T-cell (primary cell): ENCODE results near the gene LSMEM2. TPM values are rescaled to one million over a fixed set of nuclear protein-coding genes. Genes with fewer than 3 reads are reported as not detected.

Source experiments
- ATAC-seq, 4 experiments: fragments of 200-7000 bp in 3 of 4; fragments of 150-1000 bp in 1 of 4; cut with Tn5 transposase; replicated peaks in 1 of 4; 1 replicate in 3 of 4; 2 replicates in 1 of 4; pipeline ENCODE4 v1.10.0; 2021; ENCODE audit warnings: moderate library complexity in 3 of 4, mild to moderate bottlenecking in 2 of 4, moderate number of reproducible peaks in 1 of 4
- CTCF ChIA-PET, 2 donors: fragments of 300-600 bp; sonication (Branson Sonifier 250); formaldehyde crosslinking; loops; one replicate each; lab custom pipeline; 2022; ENCODE audit warnings: antibody characterized with exemption in 2 of 2; lab: Charles Lee
- POLR2A ChIA-PET, 2 donors: fragments of 300-600 bp; sonication (Branson Sonifier 250); formaldehyde crosslinking; loops; one replicate each; lab custom pipeline; 2022; ENCODE audit warnings: antibody characterized with exemption in 2 of 2; lab: Charles Lee
- DNase-seq, 35 experiments: peaks; one replicate each; pipeline versions ENCODE4 v3.0.0 to v3.0.0-alpha.2; 2013 to 2023
- H3K27ac ChIP-seq: one replicate; pipeline ENCODE4 v1.5.1; 2013; ENCODE audit warnings: low read length
- H3K27me3 ChIP-seq, 2 experiments: replicated peaks in 1 of 2; 1 replicate in 1 of 2; 2 replicates in 1 of 2; pipeline versions ENCODE4 v1.6.1 to v1.7.0; 2013; ENCODE audit warnings: low read length in 1 of 2, mixed read lengths in 1 of 2; ENCODE audit not compliant: control insufficient read depth in 2 of 2, insufficient read depth in 2 of 2; ENCODE audit errors: extremely low read depth in 1 of 2
- H3K36me3 ChIP-seq, 2 donors: 1 replicate in 1 of 2; 2 replicates in 1 of 2; pipeline versions ENCODE4 v1.6.1 to v1.7.0; 2013; ENCODE audit warnings: low read length in 1 of 2; ENCODE audit not compliant: control insufficient read depth in 2 of 2, insufficient read depth in 1 of 2; ENCODE audit errors: extremely low read depth in 1 of 2
- H3K4me1 ChIP-seq, 2 experiments: 1 replicate in 1 of 2; 2 replicates in 1 of 2; pipeline versions ENCODE4 v1.6.1 to v1.7.0; 2013; ENCODE audit warnings: low read length in 2 of 2, mixed read lengths in 1 of 2; ENCODE audit not compliant: insufficient read depth in 2 of 2, control insufficient read depth in 1 of 2; ENCODE audit errors: extremely low read depth in 1 of 2
- H3K4me3 ChIP-seq, 2 donors: 1 replicate in 1 of 2; 2 replicates in 1 of 2; pipeline versions ENCODE4 v1.5.1 to v1.7.0; 2013; ENCODE audit warnings: mild to moderate bottlenecking in 2 of 2, low read length in 1 of 2, moderate library complexity in 1 of 2; ENCODE audit not compliant: control insufficient read depth in 1 of 2; ENCODE audit errors: extremely low read depth in 1 of 2
- H3K9me3 ChIP-seq: 2 replicates; pipeline ENCODE4 v1.7.0; 2013
- H3K27ac Mint-ChIP-seq, 2 donors: one replicate each; pipeline ENCODE4 v1.8.0; 2020 to 2021; ENCODE audit warnings: mild to moderate bottlenecking in 2 of 2, mixed read lengths in 2 of 2
- H3K27me3 Mint-ChIP-seq, 2 donors: one replicate each; pipeline ENCODE4 v1.8.0; 2021 to 2022; ENCODE audit warnings: mixed read lengths in 2 of 2
- H3K36me3 Mint-ChIP-seq: one replicate; pipeline ENCODE4 v1.8.0; 2021; ENCODE audit warnings: mixed read lengths
- H3K4me1 Mint-ChIP-seq, 3 donors: one replicate each; pipeline ENCODE4 v1.8.0; 2020 to 2022; ENCODE audit warnings: mixed read lengths in 3 of 3, mild to moderate bottlenecking in 1 of 3
- H3K4me3 Mint-ChIP-seq, 3 donors: one replicate each; pipeline ENCODE4 v1.8.0; 2020 to 2022; ENCODE audit warnings: mild to moderate bottlenecking in 3 of 3, mixed read lengths in 3 of 3, moderate library complexity in 3 of 3
- H3K9me3 Mint-ChIP-seq, 3 donors: one replicate each; pipeline ENCODE4 v1.8.0; 2020 to 2022; ENCODE audit warnings: mixed read lengths in 3 of 3
- WGBS: methylation state at CpG from one replicate; pipeline ENCODE4 v1.1.5; 2013; ENCODE audit warnings: missing lambda C conversion rate; ENCODE audit not compliant: insufficient coverage; 5-methylcytosine and 5-hydroxymethylcytosine counted together
- total RNA-seq, 35 experiments: library from RNA in 6 of 35; stranded (reverse) in 6 of 35; fragments of 120-200 nt in 1 of 35; gene quantifications; one replicate each; pipeline versions ENCODE4 v1.2.1 to v1.2.4 and lab custom pipeline; 2013 to 2026

Gene LSMEM2
- total RNA-seq, 5 donors from 2014 or later (not counting 1 experiment from before 2014, with no cell fraction given): not detected

GRCh38 chr3:50275141-50275995, 3.5 kb upstream of the LSMEM2 start:
- peaks cover 3 to 42% of the 10 kb centered on the region in 2 experiments for H3K4me1 ChIP-seq
- Mint-ChIP-seq H3K9me3 (no peaks in the 10 kb centered on the region), H3K36me3 (no peaks in the 10 kb centered on the region), H3K27me3 (peaks cover 22 to 45% of the 10 kb centered on the region in 2 donors), H3K27ac (peak overlapping the region in 1 of 2 donors; percentile 19), H3K4me1 (peaks cover 23 to 28% (median 24%) of the 10 kb centered on the region in 3 donors), H3K4me3 (peak overlapping the region in 2 of 3 donors; percentile 13 to 70)
- WGBS: 5% methylated on average over 65 of the region's 65 CpGs
- ATAC-seq (no peak), DNase-seq (no peak)
- no peak overlapping the region for H3K4me3 ChIP-seq
- no peaks in the 10 kb centered on the region for H3K9me3 ChIP-seq
- CTCF ChIA-PET: interaction anchor here (0.6 to 1.0 kb wide), 7 partner anchors 8 to 1284 kb away, joined by 3 to 9 read pairs (median 4); no protein-coding TSS in a partner anchor
- POLR2A ChIA-PET: interaction anchor here in 1 of 2 donors (0.6 kb wide), 1 partner anchor 11 kb away, joined by 7 read pairs; no protein-coding TSS in a partner anchor
- H3K36me3 ChIP-seq: no peaks in the 10 kb centered on the region
- H3K27me3 ChIP-seq: peaks cover 16 to 68% of the 10 kb centered on the region in 2 experiments
- H3K27ac ChIP-seq: no peak overlapping the region

- Mint-ChIP-seq H3K4me1 (peaks cover 23 to 28% (median 24%) of the 10 kb centered on the region in 3 donors), H3K36me3 (no peaks in the 10 kb centered on the region), H3K4me3 (peak overlapping the region in 2 of 3 donors; percentile 39 to 70), H3K27me3 (peaks cover 22 to 45% of the 10 kb centered on the region in 2 donors), H3K27ac (peak overlapping the region in 1 of 2 donors; percentile 19), H3K9me3 (no peaks in the 10 kb centered on the region)
- Histone ChIP-seq H3K4me3 (peak overlapping the region in 1 of 2 donors; percentile 15), H3K27ac (no peak overlapping the region), H3K27me3 (peaks cover 16 to 64% of the 10 kb centered on the region in 2 experiments), H3K36me3 (no peaks in the 10 kb centered on the region), H3K4me1 (peaks cover 3 to 42% of the 10 kb centered on the region in 2 experiments), H3K9me3 (no peaks in the 10 kb centered on the region)
- POLR2A ChIA-PET: interaction anchor here in 1 of 2 donors (0.6 kb wide), 1 partner anchor 11 kb away, joined by 7 read pairs; no protein-coding TSS in a partner anchor
- peak in 3 of 4 experiments; percentile 22 to 47 (median 30) for ATAC-seq
- CTCF ChIA-PET: interaction anchor here (0.6 to 0.9 kb wide), 3 partner anchors 26 to 1285 kb away, joined by 3 to 9 read pairs (median 3); no protein-coding TSS in a partner anchor
- 18% methylated on average over 79 of the region's 79 CpGs for WGBS
- peak in 8 of 35 experiments; percentile 18 to 59 (median 28) for DNase-seq
Measured at GRCh38 chr3:50275996-50276761, 2.7 kb upstream of the LSMEM2 start.

GRCh38 chr3:50276762-50277101, 2.2 kb upstream of the LSMEM2 start:
- Histone ChIP-seq H3K4me3 (no peak overlapping the region), H3K9me3 (no peaks in the 10 kb centered on the region), H3K27me3 (peaks cover 16 to 64% of the 10 kb centered on the region in 2 experiments), H3K4me1 (peaks cover 3 to 42% of the 10 kb centered on the region in 2 experiments), H3K36me3 (no peaks in the 10 kb centered on the region), H3K27ac (no peak overlapping the region)
- no peak overlapping the region for H3K4me3 Mint-ChIP-seq
- peaks cover 22 to 45% of the 10 kb centered on the region in 2 donors for H3K27me3 Mint-ChIP-seq
- DNase-seq (no peak), ATAC-seq (no peak)
- WGBS: 84% methylated on average over 17 of the region's 17 CpGs
- ChIA-PET CTCF (interaction anchor here in 1 of 2 donors (0.9 kb wide), 1 partner anchor 30 kb away, joined by 3 read pairs; no protein-coding TSS in a partner anchor), POLR2A (no interaction called here)
- peaks cover 23 to 28% (median 24%) of the 10 kb centered on the region in 3 donors for H3K4me1 Mint-ChIP-seq
- no peaks in the 10 kb centered on the region for H3K9me3 Mint-ChIP-seq
- no peaks in the 10 kb centered on the region for H3K36me3 Mint-ChIP-seq
- no peak overlapping the region for H3K27ac Mint-ChIP-seq

- H3K9me3 Mint-ChIP-seq: no peaks in the 10 kb centered on the region
- H3K4me3 Mint-ChIP-seq: no peak overlapping the region
- Histone ChIP-seq H3K4me1 (peaks cover 3 to 34% of the 10 kb centered on the region in 2 experiments), H3K27ac (no peak overlapping the region), H3K9me3 (no peaks in the 10 kb centered on the region), H3K27me3 (peaks cover 16 to 59% of the 10 kb centered on the region in 2 experiments), H3K4me3 (no peak overlapping the region), H3K36me3 (no peaks in the 10 kb centered on the region)
- peaks cover 17 to 22% (median 20%) of the 10 kb centered on the region in 3 donors for H3K4me1 Mint-ChIP-seq
- ChIA-PET CTCF (no interaction called here), POLR2A (no interaction called here)
- H3K27me3 Mint-ChIP-seq: peaks cover 19 to 40% of the 10 kb centered on the region in 2 donors
- no peaks in the 10 kb centered on the region for H3K36me3 Mint-ChIP-seq
- ATAC-seq (no peak), DNase-seq (no peak)
- no peak overlapping the region for H3K27ac Mint-ChIP-seq
- WGBS: 77% methylated on average over 2 of the region's 4 CpGs
Measured at GRCh38 chr3:50278123-50278879, 586 bp upstream of the LSMEM2 start.

- Mint-ChIP-seq H3K36me3 (no peaks in the 10 kb centered on the region), H3K27ac (no peak overlapping the region), H3K27me3 (peaks cover 14 to 33% of the 10 kb centered on the region in 2 donors), H3K9me3 (no peaks in the 10 kb centered on the region), H3K4me1 (peaks cover 11 to 16% (median 14%) of the 10 kb centered on the region in 3 donors), H3K4me3 (no peak overlapping the region)
- ATAC-seq: no peak
- H3K27me3 ChIP-seq: peaks cover 9 to 48% of the 10 kb centered on the region in 2 experiments
- POLR2A ChIA-PET: interaction anchor here in 1 of 2 donors (0.5 to 0.9 kb wide), 3 partner anchors 44 to 1221 kb away, joined by 4 to 7 read pairs (median 6); partner anchors contain the start of gene DCAF1
- H3K36me3 ChIP-seq: no peaks in the 10 kb centered on the region
- WGBS: 97% methylated on average over 3 of the region's 8 CpGs
- no peaks in the 10 kb centered on the region for H3K9me3 ChIP-seq
- no peak for DNase-seq
- H3K4me1 ChIP-seq: peaks cover 2 to 23% of the 10 kb centered on the region in 2 experiments
- H3K27ac ChIP-seq: no peak overlapping the region
- CTCF ChIA-PET: interaction anchor here (0.5 to 0.6 kb wide), 2 partner anchors 30 kb away, joined by 3 to 7 read pairs; no protein-coding TSS in a partner anchor
- H3K4me3 ChIP-seq: no peak overlapping the region
Measured at GRCh38 chr3:50279255-50280016, 549 bp downstream of the LSMEM2 start.
